GM23248 (cell line): ENCODE measurements around the gene BIRC6.

Source experiments
- EZH2 ChIP-seq: fragments of 200-600 bp; sonication (generic); IDR thresholded peaks from 2 replicates; pipeline ENCODE4 v1.6.1; 2018; ENCODE audit warnings: antibody characterized with exemption, mild to moderate bottlenecking; ENCODE audit not compliant: insufficient read depth, poor library complexity, severe bottlenecking
- EZH2phosphoT487 ChIP-seq: fragments of 200-600 bp; sonication (generic); IDR thresholded peaks from 2 replicates; pipeline ENCODE4 v1.6.1; 2018; ENCODE audit warnings: antibody characterized with exemption, moderate library complexity, mild to moderate bottlenecking, low read depth; ENCODE audit not compliant: insufficient read depth

DNA sequence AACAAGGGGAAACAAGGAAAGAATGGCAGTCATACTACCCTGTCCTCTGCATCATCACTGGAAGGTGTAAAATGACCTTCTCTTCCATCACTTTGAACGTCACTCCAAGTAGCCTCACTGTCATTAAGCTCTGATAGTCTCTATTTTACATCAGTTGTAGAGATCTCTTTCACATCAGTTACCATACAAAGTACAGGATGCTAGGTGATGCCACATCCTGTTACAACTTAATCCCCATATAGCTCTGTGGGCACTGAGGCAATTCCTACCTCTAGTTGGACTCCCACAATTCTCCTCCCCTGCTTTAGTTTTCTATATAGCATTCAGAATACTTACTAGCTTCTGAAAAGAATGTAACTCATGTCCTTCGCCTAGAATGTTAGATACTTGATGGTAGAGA lies 215.9 kb downstream of the BIRC6 start:
- TF ChIP-seq EZH2 (no peak), EZH2phosphoT487 (no peak)
